DOHH2 (cell line): ENCODE results near the gene GLB1L2.

Source experiments
- CTCF ChIP-seq: fragments of 200-600 bp; sonication (generic); IDR thresholded peaks from one replicate; pipeline ENCODE4 v1.5.1; 2014; ENCODE audit warnings: antibody characterized with exemption, mild to moderate bottlenecking, low read depth, low read length; ENCODE audit not compliant: poor library complexity, severe bottlenecking
- EZH2phosphoT487 ChIP-seq: fragments of 200-600 bp; sonication (generic); IDR thresholded peaks from 2 replicates; pipeline ENCODE4 v1.6.1; 2017; ENCODE audit warnings: borderline replicate concordance, mild to moderate bottlenecking, antibody characterized with exemption, low read length, moderate library complexity, mixed read lengths

DNA sequence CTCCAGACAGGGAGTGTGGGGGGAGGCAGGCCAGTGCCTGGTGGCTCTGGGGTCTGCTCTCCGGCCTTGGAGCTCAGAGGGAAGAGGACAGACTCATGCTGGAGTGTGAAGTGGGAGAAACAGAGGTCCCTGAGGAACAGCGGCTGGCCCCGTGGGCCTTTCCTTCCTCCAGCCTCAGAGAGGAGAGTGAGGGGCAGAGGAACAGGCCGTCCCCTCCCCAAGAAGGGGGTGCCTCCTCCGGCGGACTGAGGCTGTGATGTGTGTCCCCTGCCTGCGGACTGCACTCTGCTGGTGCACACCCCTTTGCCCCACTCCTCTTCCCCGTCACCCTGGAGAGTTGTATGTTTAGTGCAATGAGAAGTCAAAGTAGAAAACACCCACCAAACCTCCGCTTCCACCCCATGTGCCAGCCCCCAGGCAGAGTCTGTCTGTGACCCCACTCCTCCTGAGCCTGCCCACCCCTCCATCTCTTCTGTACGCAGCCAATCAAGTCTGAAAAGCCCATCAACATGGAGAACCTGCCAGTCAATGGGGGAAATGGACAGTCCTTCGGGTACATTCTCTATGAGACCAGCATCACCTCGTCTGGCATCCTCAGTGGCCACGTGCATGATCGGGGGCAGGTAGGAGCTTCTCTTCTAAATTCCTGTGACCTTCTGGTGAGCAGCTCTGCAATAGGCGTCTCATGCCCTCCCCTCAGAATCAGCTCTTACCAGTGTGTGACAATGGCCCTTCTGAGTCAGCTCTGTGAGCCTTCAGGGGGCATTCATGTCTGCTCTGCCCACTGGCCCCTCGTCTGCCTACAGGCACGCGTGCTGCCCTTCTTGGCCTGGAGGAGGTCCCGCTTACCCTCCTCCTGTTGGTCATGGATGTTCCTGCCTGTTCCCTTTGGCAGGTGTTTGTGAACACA, 39.0 kb downstream of the GLB1L2 start:
- TF ChIP-seq CTCF (no peak), EZH2phosphoT487 (no peak)
